PC-3 (cell line): ENCODE data around the gene RAB31.

Source experiments
- CTCF ChIP-seq: fragments of 300-600 bp; sonication (generic); conservative IDR thresholded peaks from 2 replicates; pipeline ENCODE4 v1.5.1; 2017; ENCODE audit warnings: antibody characterized with exemption, low read depth, mild to moderate bottlenecking, low read length
- EZH2 ChIP-seq: fragments of 300-600 bp; sonication (generic); IDR thresholded peaks from one replicate; pipeline ENCODE4 v1.6.1; 2017; ENCODE audit warnings: antibody characterized with exemption, mild to moderate bottlenecking, low read length; ENCODE audit not compliant: unreplicated experiment
- EZH2phosphoT487 ChIP-seq: fragments of 300-600 bp; sonication (generic); IDR thresholded peaks from 2 replicates; pipeline ENCODE4 v1.6.1; 2018; ENCODE audit warnings: mild to moderate bottlenecking, antibody characterized with exemption, low read length, borderline replicate concordance

DNA sequence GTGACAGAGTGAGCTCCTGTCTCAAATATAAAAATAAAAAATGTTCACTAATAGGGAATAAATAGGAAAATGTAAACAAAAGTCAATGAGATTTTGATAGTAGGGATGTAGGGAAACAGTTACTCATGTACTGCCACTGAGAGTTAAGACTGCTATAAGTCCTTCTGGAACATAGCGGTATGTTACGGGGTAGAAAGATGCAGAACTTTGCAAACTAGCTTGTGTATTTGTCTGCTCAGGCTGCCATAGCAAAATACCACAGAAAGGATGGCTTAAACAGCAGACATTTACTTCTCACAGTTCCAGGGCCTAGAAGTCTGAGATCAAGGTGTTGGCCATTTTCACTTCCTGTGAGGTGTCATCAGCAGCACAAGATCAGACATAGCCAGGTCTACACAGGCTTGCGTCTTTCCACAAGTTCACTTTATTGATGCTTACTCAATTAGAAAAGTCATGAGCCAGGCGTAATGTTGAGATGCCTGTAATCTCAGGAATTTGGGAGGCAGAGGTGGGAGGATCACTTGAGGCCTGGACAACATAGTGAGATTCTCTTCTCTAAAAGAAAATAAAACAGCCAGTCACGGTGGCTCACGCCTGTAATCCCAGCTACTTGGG, 186.5 kb downstream of the RAB31 start:
- TF ChIP-seq CTCF (no peak), EZH2 (no peak), EZH2phosphoT487 (no peak)
